Lower leg skin (tissue), 4 donors: ENCODE data around the gene MAP6. TPM values are rescaled to one million over a fixed set of nuclear protein-coding genes. Genes with fewer than 3 reads are reported as not detected.
"Not testable (repeated sequence)": the region's sequence is repeated elsewhere in the genome, so short reads cannot be mapped to it uniquely, and the experiment has no call there.

ENCODE experiments used
- DNase-seq, 2 donors: peaks; one replicate each; pipeline ENCODE4 v3.0.0-alpha.2; 2019; ENCODE audit warnings: low spot score in 2 of 2
- H3K4me3 ChIP-seq: fragments of 200-600 bp; sonication (generic); 2 replicates; pipeline ENCODE4 v1.5.1; 2017; ENCODE audit warnings: mild to moderate bottlenecking, low read depth; ENCODE audit not compliant: poor library complexity, severe bottlenecking
- POLR2A ChIP-seq, 2 donors: fragments of 450-650 bp; IDR thresholded peaks; one replicate each; pipeline ENCODE4 v1.6.1; 2016 to 2017; ENCODE audit warnings: antibody characterized with exemption in 2 of 2, mild to moderate bottlenecking in 1 of 2, moderate library complexity in 1 of 2
- WGBS, 2 donors: methylation state at CpG; one replicate each; pipeline ENCODE4 v1.1.5; 2018; 5-methylcytosine and 5-hydroxymethylcytosine counted together
- intact Hi-C: fragments of 100-400 bp; cut with DNase I; formaldehyde crosslinking; loops from one replicate; pipeline ENCODE4 v1.15.0; 2023; ENCODE audit warnings: low total_unique reads
- total RNA-seq, 4 donors: library from RNA; depleted of rRNA; stranded (reverse); fragments of >200 nt; gene quantifications; one replicate each; pipeline ENCODE4 v1.1.0, GENCODE V29; 2016
- TF ChIP-seq, protein P1 (sequence below), 3 donors: fragments of 450-650 bp; IDR thresholded peaks; one replicate each; pipeline ENCODE4 v1.5.1; 2016; ENCODE audit warnings: antibody characterized with exemption in 3 of 3, mild to moderate bottlenecking in 3 of 3, moderate library complexity in 2 of 3

Gene MAP6
- total RNA-seq, 4 donors from 2014 or later = 3.1 to 16.1 (median 10.0) TPM

DNA sequence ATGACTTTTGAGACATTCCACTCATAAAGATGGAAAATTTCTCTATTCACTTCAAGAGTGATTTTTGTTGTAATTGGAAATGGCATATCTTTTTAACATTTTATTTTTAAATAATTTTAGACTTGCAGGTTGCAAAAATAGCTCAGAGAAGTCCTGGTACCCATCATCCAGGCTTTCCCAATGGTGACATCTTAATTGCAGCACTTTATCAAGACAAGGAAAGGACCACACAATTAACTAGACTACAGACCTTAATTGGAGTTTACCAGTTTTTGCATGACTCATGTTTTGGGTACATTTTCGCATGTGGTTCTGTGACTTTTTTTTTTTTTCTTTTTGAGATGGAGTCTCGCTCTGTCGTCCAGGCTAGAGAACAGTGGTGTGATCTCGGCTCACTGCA lies 23.0 kb upstream of the MAP6 start:
- 80 to 95% methylated on average over 4 of the region's 4 CpGs for WGBS, 2 donors
- TF ChIP-seq, protein P1, sequence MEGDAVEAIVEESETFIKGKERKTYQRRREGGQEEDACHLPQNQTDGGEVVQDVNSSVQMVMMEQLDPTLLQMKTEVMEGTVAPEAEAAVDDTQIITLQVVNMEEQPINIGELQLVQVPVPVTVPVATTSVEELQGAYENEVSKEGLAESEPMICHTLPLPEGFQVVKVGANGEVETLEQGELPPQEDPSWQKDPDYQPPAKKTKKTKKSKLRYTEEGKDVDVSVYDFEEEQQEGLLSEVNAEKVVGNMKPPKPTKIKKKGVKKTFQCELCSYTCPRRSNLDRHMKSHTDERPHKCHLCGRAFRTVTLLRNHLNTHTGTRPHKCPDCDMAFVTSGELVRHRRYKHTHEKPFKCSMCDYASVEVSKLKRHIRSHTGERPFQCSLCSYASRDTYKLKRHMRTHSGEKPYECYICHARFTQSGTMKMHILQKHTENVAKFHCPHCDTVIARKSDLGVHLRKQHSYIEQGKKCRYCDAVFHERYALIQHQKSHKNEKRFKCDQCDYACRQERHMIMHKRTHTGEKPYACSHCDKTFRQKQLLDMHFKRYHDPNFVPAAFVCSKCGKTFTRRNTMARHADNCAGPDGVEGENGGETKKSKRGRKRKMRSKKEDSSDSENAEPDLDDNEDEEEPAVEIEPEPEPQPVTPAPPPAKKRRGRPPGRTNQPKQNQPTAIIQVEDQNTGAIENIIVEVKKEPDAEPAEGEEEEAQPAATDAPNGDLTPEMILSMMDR (IDR thresholded peaks at IDR 0.05) = no peak
- no peak for TF ChIP-seq POLR2A (IDR thresholded peaks at IDR 0.05)
- intact Hi-C loops = no loop called here
- H3K4me3 ChIP-seq = no peak overlapping the region
- no peak for DNase-seq

- 80 to 83% methylated on average over 3 of the region's 3 CpGs for WGBS, 2 donors
- intact Hi-C loops = no loop called here
- DNase-seq = no peak
- H3K4me3 ChIP-seq = no peak overlapping the region
- TF ChIP-seq, protein P1 (IDR thresholded peaks at IDR 0.05) = no peak
Measured at GRCh38 chr11:75689863-75690609, 21.2 kb upstream of the MAP6 start.

DNA sequence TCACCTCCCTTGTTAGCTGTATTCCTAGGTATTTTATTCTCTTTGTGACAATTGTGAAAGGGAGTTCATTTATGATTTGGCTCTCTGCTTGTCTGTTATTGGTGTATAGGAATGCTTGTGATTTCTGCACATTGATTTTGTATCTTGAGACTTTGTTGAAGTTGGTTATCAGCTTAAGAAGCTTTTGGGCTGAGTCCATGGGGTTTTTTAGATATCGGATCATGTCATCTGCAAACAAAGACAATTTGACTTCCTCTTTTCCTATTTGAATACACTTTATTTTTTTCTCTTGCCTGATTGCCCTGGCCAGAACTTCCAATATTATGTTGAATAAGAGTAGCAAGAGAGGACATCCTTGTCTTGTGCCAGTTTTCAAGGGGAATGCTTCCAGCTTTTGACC lies 15.0 kb upstream of the MAP6 start:
- WGBS, 2 donors = 83 to 86% methylated on average over 1 of the region's 1 CpG
- H3K4me3 ChIP-seq, DNase-seq, intact Hi-C loops: not testable (repeated sequence)

- TF ChIP-seq, protein P1 (IDR thresholded peaks at IDR 0.05) = no peak
- TF ChIP-seq POLR2A (IDR thresholded peaks at IDR 0.05) = no peak
- intact Hi-C loops = no loop called here
- WGBS, 2 donors = 85 to 92% methylated on average over 11 of the region's 11 CpGs
- H3K4me3 ChIP-seq = no peak overlapping the region
- no peak for DNase-seq
Measured at GRCh38 chr11:75679566-75679965, 10.7 kb upstream of the MAP6 start.

DNA sequence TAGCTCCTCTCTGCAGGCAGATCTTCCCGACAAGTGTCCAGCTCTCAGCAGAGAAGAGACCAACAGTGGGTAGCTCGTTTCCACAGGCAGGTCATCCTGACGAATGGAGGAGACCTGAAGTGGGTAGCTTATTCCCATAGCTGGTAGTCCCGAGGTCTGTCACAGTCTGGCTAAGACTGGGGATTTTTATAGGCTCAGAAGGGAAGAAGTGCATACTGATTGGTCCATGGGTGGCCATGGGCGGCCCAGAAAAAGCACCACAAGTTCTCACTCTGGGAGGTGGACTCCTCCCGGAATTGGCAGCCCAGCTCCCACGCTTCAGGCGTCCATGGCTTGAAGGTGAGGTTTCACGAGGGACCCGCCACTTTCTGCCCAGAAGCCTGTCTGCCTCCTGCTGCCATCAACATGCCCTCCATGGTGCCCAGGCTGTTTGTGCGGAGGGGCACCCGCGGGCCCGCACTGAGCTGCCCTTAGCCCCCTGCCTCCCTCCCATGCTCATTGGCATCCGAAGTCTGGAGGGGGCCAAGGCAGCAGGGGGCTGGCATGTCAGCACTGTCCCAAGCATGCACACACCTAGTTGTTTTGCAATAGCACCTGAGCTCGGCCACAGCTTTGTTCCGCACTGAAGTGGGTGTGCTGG lies 9.9 kb upstream of the MAP6 start:
- DNase-seq = no peak
- TF ChIP-seq, protein P1 (IDR thresholded peaks at IDR 0.05) = no peak
- TF ChIP-seq POLR2A (IDR thresholded peaks at IDR 0.05) = no peak
- no peak overlapping the region for H3K4me3 ChIP-seq
- intact Hi-C loops = no loop called here
- 74 to 82% methylated on average over 17 of the region's 17 CpGs for WGBS, 2 donors

DNA sequence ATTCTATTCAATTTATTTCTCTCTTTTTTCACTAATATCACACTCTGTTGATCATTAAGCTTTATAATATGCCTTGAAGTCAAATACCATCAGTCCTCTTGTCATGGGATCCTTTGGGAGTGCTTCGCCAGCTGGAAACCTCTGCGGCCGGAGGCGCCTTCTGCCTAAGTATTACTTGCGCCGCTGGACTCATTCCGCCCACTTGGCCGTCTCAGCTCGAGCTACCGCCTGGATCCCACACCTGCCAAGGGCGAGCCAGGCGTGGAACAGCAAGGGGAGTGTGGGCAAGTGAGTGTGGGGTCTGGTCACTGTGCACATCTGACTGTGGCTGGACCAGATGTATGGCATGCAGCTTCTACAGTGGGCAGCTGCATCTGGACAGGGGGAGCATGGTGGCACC lies 9.1 kb upstream of the MAP6 start:
- TF ChIP-seq, protein P1 (IDR thresholded peaks at IDR 0.05) = no peak
- intact Hi-C loops = no loop called here
- 79 to 83% methylated on average over 12 of the region's 12 CpGs for WGBS, 2 donors
- H3K4me3 ChIP-seq = no peak overlapping the region
- no peak for DNase-seq
